ENCODE data around the gene RHOBTB3. TPM values are rescaled to one million over a fixed set of nuclear protein-coding genes. Genes with fewer than 3 reads are reported as not detected.

RHOBTB3 gene
- total and polyA plus RNA-seq, 2 donors (not counting 3 experiments of a cell fraction or from before 2014, with no cell fraction given) = 44.1 to 52.1 TPM

DNA sequence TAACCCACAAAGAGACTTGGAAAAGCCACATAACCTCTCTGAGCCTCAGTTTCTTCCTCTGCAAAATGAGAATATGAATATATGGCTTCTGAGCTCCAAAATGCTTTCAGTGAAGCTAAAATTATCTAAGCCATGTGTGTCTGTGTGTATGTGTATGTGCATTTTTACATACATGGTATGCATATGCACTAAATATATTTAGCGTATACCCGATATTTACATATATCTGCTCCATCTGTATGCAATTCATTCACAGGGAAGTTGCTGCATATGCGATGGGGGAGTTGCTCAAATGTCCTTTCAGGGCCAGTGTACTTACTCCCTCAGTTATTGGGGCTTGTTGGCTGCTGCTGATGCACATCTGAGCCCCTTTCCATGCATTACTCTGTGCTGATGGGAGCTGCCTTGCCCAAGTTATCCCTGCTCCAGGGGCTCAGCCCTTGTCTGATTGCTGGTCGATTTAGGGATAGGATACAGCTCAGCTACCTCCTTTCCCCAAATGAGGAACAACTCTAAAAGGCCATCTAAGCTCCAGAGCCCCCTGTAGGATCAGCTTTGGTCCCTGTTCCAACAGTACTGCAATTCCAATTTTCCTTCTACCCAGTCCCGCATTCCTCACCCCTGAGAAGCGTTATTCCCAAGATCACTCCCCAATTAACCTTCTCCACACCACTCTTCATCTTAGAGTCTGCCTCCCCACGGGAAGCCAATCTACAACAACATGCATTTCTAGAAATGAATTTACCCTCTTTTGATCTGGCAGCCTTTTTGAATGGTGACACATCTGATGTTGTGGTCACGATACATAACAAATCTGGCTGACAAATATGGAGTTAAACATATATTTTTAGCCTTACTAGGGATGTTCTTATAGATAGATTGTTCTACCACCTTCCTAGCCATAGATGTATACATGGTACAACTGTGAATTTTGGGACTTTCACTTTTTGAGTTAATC lies 15.9 kb downstream of the RHOBTB3 start:
- no peaks in the 10 kb centered on the region for H3K79me2 ChIP-seq (ENCODE audit: control insufficient read depth, insufficient read depth, low read length)
- peaks cover 2 to 6% of the 10 kb centered on the region in 2 experiments for H3K36me3 ChIP-seq (ENCODE audit: control insufficient read depth in 2 of 2, extremely low read depth in 1 of 2, insufficient read depth in 2 of 2, low read length in 2 of 2)
- FAIRE-seq (no peak), DNase-seq (ENCODE audit: low read depth, low spot score) (no peak)
- H3K9me3 ChIP-seq (replicated peaks; ENCODE audit: control insufficient read depth, insufficient read depth, low read length) = no peaks in the 10 kb centered on the region
- POLR2A ChIA-PET = no interaction called here
- no TSS peak for BruUV-seq (replicated peaks)
- intact Hi-C loops (cut with micrococcal nuclease) = no loop called here
- H2AFZ ChIP-seq (ENCODE audit: low read depth, low read length) = no peak overlapping the region
- dilution Hi-C loops (cut with MboI; ENCODE audit: extremely low pct_ligation_motif_present, low sequenced_read_pairs) = no loop called here
- H4K20me1 ChIP-seq (replicated peaks; ENCODE audit: control insufficient read depth, extremely low read depth, insufficient read depth, low read length) = no peaks in the 10 kb centered on the region
- CTCF ChIA-PET = interaction anchor here (0.9 kb wide), 1 partner anchor 34 kb away, joined by 3 read pairs; no protein-coding TSS in a partner anchor
- no peaks in the 10 kb centered on the region for H3K9me1 ChIP-seq (replicated peaks; ENCODE audit: control insufficient read depth, extremely low read depth, insufficient read depth, low read length)
- no peaks in the 10 kb centered on the region for H3K27me3 ChIP-seq (ENCODE audit: control insufficient read depth in 2 of 2, insufficient read depth in 2 of 2, low read length in 2 of 2)
- no peak overlapping the region for H3K4me2 ChIP-seq (ENCODE audit: insufficient read depth, low read length)
- no peak overlapping the region for H3K4me3 ChIP-seq (replicated peaks in 1 of 3; ENCODE audit: insufficient read depth in 1 of 3, low read depth in 1 of 3, low read length in 3 of 3)
- H3K27ac ChIP-seq (ENCODE audit: insufficient read depth, low read depth, low read length) = no peak overlapping the region
- TF ChIP-seq GATA2 (IDR thresholded peaks at IDR 0.05; ENCODE audit: insufficient read depth, insufficient read length, low read depth, low read length) (no peak), EZH2 (IDR thresholded peaks at IDR 0.05; ENCODE audit: borderline replicate concordance, low read depth, low read length, severe bottlenecking) (no peak), POLR2AphosphoS5 (IDR thresholded peaks at IDR 0.05; ENCODE audit: insufficient read depth, low read depth, low read length) (no peak), POLR2A (IDR thresholded peaks at IDR 0.05; ENCODE audit: low read depth, low read length) (no peak), FOS (IDR thresholded peaks at IDR 0.05; ENCODE audit: borderline replicate concordance, insufficient read depth, low read length) (no peak), MYC (IDR thresholded peaks at IDR 0.05; ENCODE audit: low read depth, low read length) (no peak), JUN (IDR thresholded peaks at IDR 0.05; ENCODE audit: borderline replicate concordance, insufficient read depth, insufficient read length, low read depth) (no peak)
- TF ChIP-seq, protein P1, sequence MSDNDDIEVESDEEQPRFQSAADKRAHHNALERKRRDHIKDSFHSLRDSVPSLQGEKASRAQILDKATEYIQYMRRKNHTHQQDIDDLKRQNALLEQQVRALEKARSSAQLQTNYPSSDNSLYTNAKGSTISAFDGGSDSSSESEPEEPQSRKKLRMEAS (IDR thresholded peaks at IDR 0.05; ENCODE audit: insufficient read depth, insufficient read length) = no peak
- TF ChIP-seq, protein P2, sequence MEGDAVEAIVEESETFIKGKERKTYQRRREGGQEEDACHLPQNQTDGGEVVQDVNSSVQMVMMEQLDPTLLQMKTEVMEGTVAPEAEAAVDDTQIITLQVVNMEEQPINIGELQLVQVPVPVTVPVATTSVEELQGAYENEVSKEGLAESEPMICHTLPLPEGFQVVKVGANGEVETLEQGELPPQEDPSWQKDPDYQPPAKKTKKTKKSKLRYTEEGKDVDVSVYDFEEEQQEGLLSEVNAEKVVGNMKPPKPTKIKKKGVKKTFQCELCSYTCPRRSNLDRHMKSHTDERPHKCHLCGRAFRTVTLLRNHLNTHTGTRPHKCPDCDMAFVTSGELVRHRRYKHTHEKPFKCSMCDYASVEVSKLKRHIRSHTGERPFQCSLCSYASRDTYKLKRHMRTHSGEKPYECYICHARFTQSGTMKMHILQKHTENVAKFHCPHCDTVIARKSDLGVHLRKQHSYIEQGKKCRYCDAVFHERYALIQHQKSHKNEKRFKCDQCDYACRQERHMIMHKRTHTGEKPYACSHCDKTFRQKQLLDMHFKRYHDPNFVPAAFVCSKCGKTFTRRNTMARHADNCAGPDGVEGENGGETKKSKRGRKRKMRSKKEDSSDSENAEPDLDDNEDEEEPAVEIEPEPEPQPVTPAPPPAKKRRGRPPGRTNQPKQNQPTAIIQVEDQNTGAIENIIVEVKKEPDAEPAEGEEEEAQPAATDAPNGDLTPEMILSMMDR (IDR thresholded peaks at IDR 0.05; ENCODE audit: extremely low read depth in 1 of 2, insufficient read depth in 1 of 2, low read depth in 1 of 2, low read length in 2 of 2) = no peak
- no peak overlapping the region for H3K9ac ChIP-seq (replicated peaks; ENCODE audit: extremely low read depth, insufficient read depth, low read length)
- no peaks in the 10 kb centered on the region for H3K4me1 ChIP-seq (ENCODE audit: control insufficient read depth, extremely low read depth, insufficient read depth, low read length)

Measured in endothelial cell of umbilical vein (primary cell).